GM12891 (cell line): ENCODE measurements around the gene JPH3.

ENCODE experiments used
- PAX5 ChIP-seq: IDR thresholded peaks from 2 replicates; pipeline ENCODE4 v1.6.1; 2011; ENCODE audit warnings: low read length, moderate library complexity, mild to moderate bottlenecking; ENCODE audit not compliant: insufficient read depth, severe bottlenecking
- POLR2A ChIP-seq: IDR thresholded peaks from 2 replicates; pipeline ENCODE4 v1.6.1; 2011; ENCODE audit warnings: low read depth, low read length, control low read depth
- POLR2AphosphoS5 ChIP-seq: IDR thresholded peaks from 2 replicates; pipeline ENCODE4 v1.6.1; 2011; ENCODE audit warnings: low read depth, low read length, control low read depth
- SPI1 ChIP-seq: IDR thresholded peaks from 2 replicates; pipeline ENCODE4 v1.6.1; 2011; ENCODE audit warnings: low read depth, low read length, control low read depth
- TAF1 ChIP-seq: IDR thresholded peaks from 2 replicates; pipeline ENCODE4 v1.6.1; 2011; ENCODE audit warnings: low read depth, low read length, control low read depth

- TF ChIP-seq POLR2A (no peak), TAF1 (no peak), POLR2AphosphoS5 (no peak), PAX5 (no peak), SPI1 (no peak)
These were observed 13.3 kb downstream of the JPH3 start for GRCh38 chr16:87615621-87616041.
